HEK293 (cell line): ENCODE measurements around the gene KLK4.

ENCODE experiments used
- CTCF ChIA-PET: fragments of 350-600 bp; formaldehyde crosslinking; extraction: SDS; loops from one replicate; lab custom pipeline; 2021; ENCODE audit warnings: antibody characterized with exemption; lab: Yijun Ruan, JAX
- POLR2A ChIA-PET: fragments of 300-600 bp; formaldehyde crosslinking; extraction: SDS; loops from one replicate; lab custom pipeline; 2020; ENCODE audit warnings: antibody characterized with exemption, inconsistent platforms; lab: Yijun Ruan, JAX
- H3K27ac ChIP-seq: fragments of 200-500 bp; sonication (Bioruptor generic); 2 replicates; pipeline ENCODE4 v1.5.1; 2014; ENCODE audit warnings: low read depth, low read length, control low read depth, inconsistent platforms; ENCODE audit errors: extremely low read depth
- H3K36me3 ChIP-seq, 2 experiments: fragments of 200-500 bp in 1 of 2; sonication (Bioruptor generic) in 1 of 2; 1 replicate in 1 of 2; 2 replicates in 1 of 2; pipeline ENCODE4 v1.5.1; 2014 to 2017; ENCODE audit warnings: inconsistent platforms in 2 of 2, low read length in 2 of 2; ENCODE audit not compliant: control insufficient read depth in 2 of 2, insufficient read depth in 1 of 2
- H3K4me1 ChIP-seq: fragments of 200-500 bp; sonication (Bioruptor generic); 2 replicates; pipeline ENCODE4 v1.5.1; 2014; ENCODE audit warnings: mild to moderate bottlenecking, low read length, inconsistent platforms; ENCODE audit not compliant: control insufficient read depth, insufficient read depth
- H3K4me3 ChIP-seq: 2 replicates; pipeline ENCODE4 v1.5.1; 2011; ENCODE audit warnings: low read depth, mild to moderate bottlenecking, control low read depth, low read length, moderate library complexity
- H3K9me3 ChIP-seq: fragments of 200-500 bp; sonication (Bioruptor generic); 2 replicates; pipeline ENCODE4 v1.5.1; 2014; ENCODE audit warnings: low read depth, low read length, inconsistent platforms; ENCODE audit not compliant: control insufficient read depth, insufficient read depth
- GFI1B ChIP-seq: fragments of 450-650 bp; formaldehyde crosslinking; IDR thresholded peaks from 2 replicates; pipeline ENCODE4 v1.5.1; 2016; ENCODE audit warnings: missing biosample characterization, missing genetic modification characterization
- KLF1 ChIP-seq: fragments of 450-650 bp; formaldehyde crosslinking; IDR thresholded peaks from 2 replicates; pipeline ENCODE4 v1.5.1; 2016; ENCODE audit warnings: missing biosample characterization, missing genetic modification characterization
- KLF9 ChIP-seq: fragments of 450-650 bp; formaldehyde crosslinking; IDR thresholded peaks from 2 replicates; pipeline ENCODE4 v1.5.1; 2016; ENCODE audit warnings: missing biosample characterization, missing genetic modification characterization, low read depth
- PRDM1 ChIP-seq: fragments of 450-650 bp; formaldehyde crosslinking; IDR thresholded peaks from 2 replicates; pipeline ENCODE4; 2016; ENCODE audit warnings: missing biosample characterization, missing genetic modification characterization
- PRDM10 ChIP-seq: fragments of 450-650 bp; formaldehyde crosslinking; IDR thresholded peaks from 2 replicates; pipeline ENCODE4 v1.5.1; 2016; ENCODE audit warnings: missing biosample characterization, missing genetic modification characterization
- SP2 ChIP-seq: fragments of 450-650 bp; formaldehyde crosslinking; IDR thresholded peaks from 2 replicates; pipeline ENCODE4 v1.5.1; 2016; ENCODE audit warnings: missing biosample characterization, missing genetic modification characterization
- SP3 ChIP-seq: fragments of 450-650 bp; formaldehyde crosslinking; IDR thresholded peaks from 2 replicates; pipeline ENCODE4 v1.5.1; 2016; ENCODE audit warnings: missing biosample characterization, missing genetic modification characterization
- ZBTB21 ChIP-seq: fragments of 450-650 bp; formaldehyde crosslinking; IDR thresholded peaks from 2 replicates; pipeline ENCODE4 v1.5.1; 2017; ENCODE audit warnings: missing biosample characterization, missing genetic modification characterization
- ZEB2 ChIP-seq: fragments of 450-650 bp; formaldehyde crosslinking; IDR thresholded peaks from 2 replicates; pipeline ENCODE4 v1.5.1; 2016; ENCODE audit warnings: missing biosample characterization, missing genetic modification characterization
- ZFP41 ChIP-seq: fragments of 450-650 bp; formaldehyde crosslinking; IDR thresholded peaks from 2 replicates; pipeline ENCODE4 v1.5.1; 2016; ENCODE audit warnings: missing biosample characterization, missing genetic modification characterization, borderline replicate concordance
- ZIC2 ChIP-seq: fragments of 450-650 bp; formaldehyde crosslinking; IDR thresholded peaks from 2 replicates; pipeline ENCODE4 v1.5.1; 2016; ENCODE audit warnings: missing biosample characterization, missing genetic modification characterization
- ZNF10 ChIP-seq: fragments of 450-650 bp; formaldehyde crosslinking; IDR thresholded peaks from 2 replicates; pipeline ENCODE4 v1.5.1; 2017; ENCODE audit warnings: missing biosample characterization, missing genetic modification characterization
- ZNF140 ChIP-seq: fragments of 450-650 bp; formaldehyde crosslinking; IDR thresholded peaks from 2 replicates; pipeline ENCODE4 v1.5.1; 2016; ENCODE audit warnings: missing biosample characterization, missing genetic modification characterization
- ZNF335 ChIP-seq: fragments of 450-650 bp; formaldehyde crosslinking; conservative IDR thresholded peaks from 2 replicates; pipeline ENCODE4 v1.5.1; 2016; ENCODE audit warnings: missing biosample characterization, missing genetic modification characterization
- ZNF391 ChIP-seq: fragments of 450-650 bp; formaldehyde crosslinking; IDR thresholded peaks from 2 replicates; pipeline ENCODE4 v1.5.1; 2016; ENCODE audit warnings: low read depth, missing biosample characterization, missing genetic modification characterization, borderline replicate concordance
- ZNF404 ChIP-seq: fragments of 450-650 bp; formaldehyde crosslinking; IDR thresholded peaks from 2 replicates; pipeline ENCODE4 v1.5.1; 2017; ENCODE audit warnings: missing biosample characterization, missing genetic modification characterization
- ZNF449 ChIP-seq: fragments of 450-650 bp; formaldehyde crosslinking; IDR thresholded peaks from 2 replicates; pipeline ENCODE4 v1.5.1; 2017; ENCODE audit warnings: missing biosample characterization, mild to moderate bottlenecking, missing genetic modification characterization, moderate library complexity
- ZNF560 ChIP-seq: fragments of 450-650 bp; formaldehyde crosslinking; IDR thresholded peaks from 2 replicates; pipeline ENCODE4 v1.5.1; 2017; ENCODE audit warnings: missing biosample characterization, missing genetic modification characterization, borderline replicate concordance
- ZNF561 ChIP-seq: fragments of 450-650 bp; IDR thresholded peaks from 2 replicates; pipeline ENCODE4 v1.5.1; 2018; ENCODE audit warnings: missing biosample characterization, missing genetic modification characterization, borderline replicate concordance
- ZNF596 ChIP-seq: fragments of 450-650 bp; IDR thresholded peaks from 2 replicates; pipeline ENCODE4 v1.5.0; 2018; ENCODE audit warnings: missing biosample characterization, mild to moderate bottlenecking, missing genetic modification characterization, moderate library complexity
- ZNF777 ChIP-seq: fragments of 450-650 bp; formaldehyde crosslinking; IDR thresholded peaks from 2 replicates; pipeline ENCODE4 v1.5.1; 2017; ENCODE audit warnings: missing biosample characterization, missing genetic modification characterization, borderline replicate concordance
- TF ChIP-seq, protein P1 (sequence below): fragments of 450-650 bp; formaldehyde crosslinking; optimal IDR thresholded peaks from 2 replicates; pipeline ENCODE3; 2016; ENCODE audit warnings: missing biosample characterization, mild to moderate bottlenecking, missing genetic modification characterization
- TF ChIP-seq, protein P2 (sequence below): fragments of 450-650 bp; formaldehyde crosslinking; IDR thresholded peaks from 2 replicates; pipeline ENCODE4 v1.5.1; 2016; ENCODE audit warnings: missing biosample characterization, missing genetic modification characterization

Gene KLK4

GRCh38 chr19:50912727-50913716 is 1.8 kb upstream of the KLK4 start (continued):
- TF ChIP-seq ZNF777 (tag by site-specific recombination) (peak; percentile 10; the same call in 1 of the 2 replicates), KLF9 (tag by site-specific recombination) (0 out of 2 replicates have a peak, but pooled peaks have one; percentile 8), ZIC2 (tag by site-specific recombination) (peak; percentile 80), SP2 (tag by site-specific recombination) (peak; percentile 20; the same call in 1 of the 2 replicates), ZNF391 (tag by site-specific recombination) (0 out of 2 replicates have a peak, but pooled peaks have one; percentile 39), ZNF335 (peak; percentile 82), SP3 (tag by site-specific recombination) (peak; percentile 28; the same call in 1 of the 2 replicates), ZBTB21 (tag by site-specific recombination) (0 out of 2 replicates have a peak, but pooled peaks have one; percentile 15), ZNF596 (tag by site-specific recombination) (peak; percentile 46; the same call in 1 of the 2 replicates), PRDM10 (tag by site-specific recombination) (peak; percentile 50; the same call in 1 of the 2 replicates), ZEB2 (tag by site-specific recombination) (peak; percentile 67; the same call in 1 of the 2 replicates), GFI1B (tag by site-specific recombination) (no peak)

- no peak overlapping the region for H3K27ac ChIP-seq
- CTCF ChIA-PET, result interaction anchor here (0.7 to 5.9 kb wide), 2 partner anchors 10 to 173 kb away, joined by 3 to 50 read pairs; no protein-coding TSS in a partner anchor
- peak; percentile 69 for TF ChIP-seq KLF1 (tag by site-specific recombination)
- TF ChIP-seq, protein P1, sequence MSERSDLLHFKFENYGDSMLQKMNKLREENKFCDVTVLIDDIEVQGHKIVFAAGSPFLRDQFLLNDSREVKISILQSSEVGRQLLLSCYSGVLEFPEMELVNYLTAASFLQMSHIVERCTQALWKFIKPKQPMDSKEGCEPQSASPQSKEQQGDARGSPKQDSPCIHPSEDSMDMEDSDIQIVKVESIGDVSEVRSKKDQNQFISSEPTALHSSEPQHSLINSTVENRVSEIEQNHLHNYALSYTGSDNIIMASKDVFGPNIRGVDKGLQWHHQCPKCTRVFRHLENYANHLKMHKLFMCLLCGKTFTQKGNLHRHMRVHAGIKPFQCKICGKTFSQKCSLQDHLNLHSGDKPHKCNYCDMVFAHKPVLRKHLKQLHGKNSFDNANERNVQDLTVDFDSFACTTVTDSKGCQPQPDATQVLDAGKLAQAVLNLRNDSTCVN, result no peak
- TF ChIP-seq, all 188 proteins: peak for 1
- no peak overlapping the region for H3K4me3 ChIP-seq
- POLR2A ChIA-PET, result interaction anchor here (0.6 kb wide), 5 partner anchors 68 to 1436 kb away, joined by 4 to 9 read pairs (median 4); no protein-coding TSS in a partner anchor
- peaks cover 3% of the 10 kb centered on the region for H3K4me1 ChIP-seq
- no peaks in the 10 kb centered on the region for H3K9me3 ChIP-seq
- H3K36me3 ChIP-seq, result no peaks in the 10 kb centered on the region
Measured at GRCh38 chr19:50912102-50912599, 956 bp upstream of the KLK4 start.

GRCh38 chr19:50910722-50911121 is 473 bp downstream of the KLK4 start:
- Histone ChIP-seq H3K9me3 (no peaks in the 10 kb centered on the region), H3K36me3 (no peaks in the 10 kb centered on the region), H3K4me3 (no peak overlapping the region), H3K27ac (no peak overlapping the region), H3K4me1 (peaks cover 3% of the 10 kb centered on the region)
- CTCF ChIA-PET, result interaction anchor here (0.9 to 5.9 kb wide), 2 partner anchors 11 to 186 kb away, joined by 4 to 50 read pairs; no protein-coding TSS in a partner anchor
- POLR2A ChIA-PET, result no interaction called here
- TF ChIP-seq ZNF140 (tag by site-specific recombination) (no peak), ZNF449 (tag by site-specific recombination) (no peak), ZNF10 (no peak), ZNF561 (tag by site-specific recombination) (no peak), ZNF404 (tag by site-specific recombination) (no peak), ZNF560 (tag by site-specific recombination) (no peak), ZFP41 (tag by site-specific recombination) (no peak), ZNF596 (tag by site-specific recombination) (peak; percentile 72), PRDM1 (tag by site-specific recombination) (peak; percentile 88)
- TF ChIP-seq, protein P2, sequence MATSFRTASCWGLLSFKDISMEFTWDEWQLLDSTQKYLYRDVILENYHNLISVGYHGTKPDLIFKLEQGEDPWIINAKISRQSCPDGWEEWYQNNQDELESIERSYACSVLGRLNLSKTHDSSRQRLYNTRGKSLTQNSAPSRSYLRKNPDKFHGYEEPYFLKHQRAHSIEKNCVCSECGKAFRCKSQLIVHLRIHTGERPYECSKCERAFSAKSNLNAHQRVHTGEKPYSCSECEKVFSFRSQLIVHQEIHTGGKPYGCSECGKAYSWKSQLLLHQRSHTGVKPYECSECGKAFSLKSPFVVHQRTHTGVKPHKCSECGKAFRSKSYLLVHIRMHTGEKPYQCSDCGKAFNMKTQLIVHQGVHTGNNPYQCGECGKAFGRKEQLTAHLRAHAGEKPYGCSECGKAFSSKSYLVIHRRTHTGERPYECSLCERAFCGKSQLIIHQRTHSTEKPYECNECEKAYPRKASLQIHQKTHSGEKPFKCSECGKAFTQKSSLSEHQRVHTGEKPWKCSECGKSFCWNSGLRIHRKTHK (tag by site-specific recombination), result no peak
